SK-N-SH (cell line): Measurements from ENCODE around the gene RGL1.

Experiments
- CTCF ChIP-seq: fragments of 200-600 bp; sonication (generic); IDR thresholded peaks from 2 replicates; pipeline ENCODE4 v1.6.1; 2017; ENCODE audit warnings: antibody characterized with exemption, mild to moderate bottlenecking, moderate library complexity
- GABPA ChIP-seq: IDR thresholded peaks from 2 replicates; pipeline ENCODE4 v1.4.0; 2012; ENCODE audit warnings: low read depth, mild to moderate bottlenecking
- RAD21 ChIP-seq: IDR thresholded peaks from 2 replicates; pipeline ENCODE4 v1.6.1; 2012; ENCODE audit warnings: mild to moderate bottlenecking, low read length

- no peak for TF ChIP-seq GABPA
- no peak for TF ChIP-seq CTCF
- no peak for TF ChIP-seq RAD21
Measured at GRCh38 chr1:183778568-183779433, 26.1 kb upstream of the RGL1 start.
